ENCODE data around the gene CSRNP3. TPM values are rescaled to one million over a fixed set of nuclear protein-coding genes. Genes with fewer than 3 reads are reported as not detected.

Gene CSRNP3, protein sequence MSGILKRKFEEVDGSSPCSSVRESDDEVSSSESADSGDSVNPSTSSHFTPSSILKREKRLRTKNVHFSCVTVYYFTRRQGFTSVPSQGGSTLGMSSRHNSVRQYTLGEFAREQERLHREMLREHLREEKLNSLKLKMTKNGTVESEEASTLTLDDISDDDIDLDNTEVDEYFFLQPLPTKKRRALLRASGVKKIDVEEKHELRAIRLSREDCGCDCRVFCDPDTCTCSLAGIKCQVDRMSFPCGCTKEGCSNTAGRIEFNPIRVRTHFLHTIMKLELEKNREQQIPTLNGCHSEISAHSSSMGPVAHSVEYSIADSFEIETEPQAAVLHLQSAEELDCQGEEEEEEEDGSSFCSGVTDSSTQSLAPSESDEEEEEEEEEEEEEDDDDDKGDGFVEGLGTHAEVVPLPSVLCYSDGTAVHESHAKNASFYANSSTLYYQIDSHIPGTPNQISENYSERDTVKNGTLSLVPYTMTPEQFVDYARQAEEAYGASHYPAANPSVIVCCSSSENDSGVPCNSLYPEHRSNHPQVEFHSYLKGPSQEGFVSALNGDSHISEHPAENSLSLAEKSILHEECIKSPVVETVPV
- not detected for total RNA-seq

DNA sequence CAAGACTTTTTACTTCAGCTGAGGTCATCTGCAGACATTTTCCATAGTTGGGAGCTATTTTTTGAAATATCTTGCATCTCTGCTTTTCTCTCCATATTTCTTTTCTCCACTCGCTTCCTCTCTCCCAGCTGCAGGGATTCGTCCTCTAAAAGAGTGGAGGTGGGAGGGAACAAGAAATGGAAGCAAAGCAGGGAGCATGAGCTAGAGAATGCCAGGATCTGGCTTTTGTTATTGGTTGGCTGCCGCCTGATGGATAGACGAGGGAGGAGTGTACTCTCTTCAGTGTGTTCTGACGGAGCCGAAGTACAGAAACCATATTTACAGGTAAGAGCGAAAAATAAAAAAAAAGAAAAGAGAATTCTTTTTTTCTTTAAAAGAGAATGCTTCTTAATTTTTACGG, at the start of gene CSRNP3:
Gene CSRNP3 (plus strand): TSS at position 282 of the 400 bp plus-strand sequence. CDS start 125,368 bp downstream, outside the sequence.
- H3K4me3 Mint-ChIP-seq = no peak within 1 kb of the TSS
- H3K4me1 Mint-ChIP-seq (ENCODE audit: low read depth) = no peaks in the 10 kb centered on the region
- no peaks in the 10 kb centered on the region for H3K36me3 Mint-ChIP-seq (ENCODE audit: insufficient read depth)
- H3K9me3 Mint-ChIP-seq = no peaks in the 10 kb centered on the region
- no peak for ATAC-seq
- DNase-seq = no peak
- no peaks in the 10 kb centered on the region for H3K27me3 Mint-ChIP-seq (ENCODE audit: low read depth)

DNA sequence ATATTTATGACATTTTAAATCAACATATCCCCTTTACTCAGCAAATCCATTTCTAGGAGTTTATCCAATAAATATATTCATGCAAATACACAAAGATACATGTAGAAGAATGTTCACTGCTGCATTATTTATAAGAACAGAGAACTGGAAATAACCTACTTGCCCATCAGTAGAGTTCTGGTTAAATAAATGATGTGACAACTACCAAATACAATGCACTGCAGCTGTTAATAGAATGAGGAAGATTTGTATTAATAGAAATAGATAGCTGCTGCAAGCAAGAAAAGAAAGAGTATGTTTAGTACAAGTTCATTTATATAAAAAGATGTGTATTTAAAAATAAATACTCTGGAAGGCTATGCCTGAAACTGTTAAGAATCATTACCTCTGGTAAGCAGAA, 49.3 kb upstream of the CSRNP3 start:
- peaks cover 8% of the 10 kb centered on the region for H3K27me3 Mint-ChIP-seq (ENCODE audit: low read depth)
- ATAC-seq (no peak), DNase-seq (no peak)
- no peaks in the 10 kb centered on the region for H3K36me3 Mint-ChIP-seq (ENCODE audit: insufficient read depth)
- H3K9me3 Mint-ChIP-seq = peaks cover 12% of the 10 kb centered on the region
- no peaks in the 10 kb centered on the region for H3K4me1 Mint-ChIP-seq (ENCODE audit: low read depth)
- no peak overlapping the region for H3K4me3 Mint-ChIP-seq

DNA sequence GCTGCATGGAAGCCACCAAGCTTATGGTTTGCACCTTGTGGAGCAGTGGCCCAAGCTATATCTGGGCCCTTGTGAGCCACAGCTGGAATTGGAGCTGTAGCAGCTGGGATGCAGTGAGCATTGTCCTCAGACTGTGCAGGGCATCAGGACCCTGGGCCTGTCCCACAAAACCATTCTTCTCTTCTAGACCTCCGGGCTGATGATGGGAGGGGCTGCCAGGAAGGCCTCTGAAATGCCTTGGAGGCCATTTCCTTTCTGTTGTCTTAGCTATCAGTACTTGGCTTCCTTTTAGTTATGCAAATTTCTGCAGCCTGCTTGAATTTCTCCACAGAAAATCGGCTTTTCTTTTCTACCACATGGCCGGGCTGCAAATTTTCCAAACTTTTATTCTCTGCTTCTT, 46.4 kb upstream of the CSRNP3 start:
- no peaks in the 10 kb centered on the region for H3K36me3 Mint-ChIP-seq (ENCODE audit: insufficient read depth)
- H3K4me3 Mint-ChIP-seq = no peak overlapping the region
- H3K9me3 Mint-ChIP-seq = peaks cover 5% of the 10 kb centered on the region
- ATAC-seq = no peak
- no peak for DNase-seq
- H3K4me1 Mint-ChIP-seq (ENCODE audit: low read depth) = no peaks in the 10 kb centered on the region
- peaks cover 7% of the 10 kb centered on the region for H3K27me3 Mint-ChIP-seq (ENCODE audit: low read depth)

DNA sequence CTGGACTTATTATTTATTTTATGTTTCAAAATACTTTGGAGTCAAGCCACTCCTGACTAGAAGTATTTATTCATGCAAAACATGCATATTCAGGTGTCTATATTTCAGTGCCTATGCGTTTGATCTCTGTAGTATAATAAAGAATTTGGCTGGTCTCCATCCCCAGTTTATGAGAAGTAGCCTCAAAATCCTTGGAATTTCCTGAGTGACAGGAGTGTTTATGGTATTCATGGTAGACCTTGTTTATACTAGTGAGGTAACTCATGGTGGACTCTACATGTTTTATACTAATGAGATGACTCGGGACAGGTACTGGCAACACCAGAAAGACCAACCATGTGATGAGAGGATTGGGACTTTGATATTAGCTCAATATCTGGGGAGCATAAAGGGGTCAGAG, 43.9 kb upstream of the CSRNP3 start:
- Mint-ChIP-seq H3K36me3 (ENCODE audit: insufficient read depth) (no peaks in the 10 kb centered on the region), H3K27me3 (ENCODE audit: low read depth) (peaks cover 3% of the 10 kb centered on the region), H3K9me3 (peaks cover 5% of the 10 kb centered on the region), H3K4me3 (no peak overlapping the region), H3K4me1 (ENCODE audit: low read depth) (no peaks in the 10 kb centered on the region)
- no peak for DNase-seq
- ATAC-seq = no peak

DNA sequence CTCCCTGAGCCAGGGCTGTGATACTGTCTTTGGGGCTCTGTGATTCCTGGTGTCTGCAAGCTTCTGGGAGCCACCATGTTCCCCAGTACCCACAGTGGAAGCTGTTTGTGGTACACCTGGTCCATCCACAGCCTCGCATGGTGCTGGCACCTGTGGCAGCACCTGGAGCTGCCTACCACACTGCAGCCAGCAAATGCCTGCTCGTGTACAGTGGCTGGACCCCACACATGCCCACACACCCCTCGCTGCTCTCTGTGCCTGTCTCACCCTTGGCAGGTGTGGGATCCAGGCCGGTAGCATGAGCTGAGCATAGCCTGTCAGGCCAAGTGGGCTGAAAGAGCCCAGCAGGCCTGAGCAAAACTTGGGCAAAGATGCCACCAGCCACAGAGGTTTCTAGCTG, 41.8 kb upstream of the CSRNP3 start:
- ATAC-seq = no peak
- Mint-ChIP-seq H3K4me1 (ENCODE audit: low read depth) (no peaks in the 10 kb centered on the region), H3K4me3 (no peak overlapping the region), H3K27me3 (ENCODE audit: low read depth) (peaks cover 3% of the 10 kb centered on the region), H3K36me3 (ENCODE audit: insufficient read depth) (no peaks in the 10 kb centered on the region), H3K9me3 (peaks cover 5% of the 10 kb centered on the region)
- no peak for DNase-seq

DNA sequence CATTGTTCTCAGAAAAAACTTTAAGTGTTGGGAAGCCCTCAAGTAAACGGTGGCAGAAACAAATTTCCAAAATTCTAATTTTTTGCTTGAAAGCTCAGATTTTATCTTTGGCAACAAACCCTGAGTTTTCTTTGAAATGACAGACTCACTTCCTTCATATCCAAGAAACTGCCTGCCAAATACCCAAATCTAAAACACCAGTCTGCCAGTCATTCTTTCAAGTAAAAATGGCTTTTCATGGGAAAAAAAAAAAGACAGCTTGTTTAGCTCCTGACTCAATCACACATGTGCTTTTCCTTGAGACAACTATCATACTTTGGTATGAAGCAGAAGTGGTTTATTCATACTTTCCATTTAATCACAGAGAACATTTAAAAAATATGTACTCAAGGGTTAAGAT, 40.6 kb upstream of the CSRNP3 start:
- ATAC-seq = no peak
- no peaks in the 10 kb centered on the region for H3K4me1 Mint-ChIP-seq (ENCODE audit: low read depth)
- H3K9me3 Mint-ChIP-seq = no peaks in the 10 kb centered on the region
- peaks cover 3% of the 10 kb centered on the region for H3K27me3 Mint-ChIP-seq (ENCODE audit: low read depth)
- no peaks in the 10 kb centered on the region for H3K36me3 Mint-ChIP-seq (ENCODE audit: insufficient read depth)
- H3K4me3 Mint-ChIP-seq = no peak overlapping the region
- DNase-seq = no peak

DNA sequence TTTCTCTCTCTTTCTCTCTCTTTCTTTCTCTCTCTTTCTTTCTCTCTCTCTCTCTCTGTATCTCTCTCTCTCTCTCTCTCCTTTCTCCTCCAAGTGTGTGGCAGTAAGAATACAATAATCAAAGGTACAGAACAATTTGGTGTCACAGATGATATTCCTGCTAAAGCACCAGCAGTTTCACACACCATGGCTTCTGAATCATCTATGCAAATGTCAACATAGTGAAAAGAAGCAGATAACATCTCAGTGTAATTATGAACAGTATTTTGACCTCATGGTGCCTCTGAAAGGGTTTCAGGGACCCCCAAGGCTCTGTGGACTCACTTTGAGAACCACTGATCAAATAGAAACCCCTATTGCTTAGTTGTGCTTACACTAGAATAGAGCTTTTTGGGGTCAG, 38.5 kb upstream of the CSRNP3 start:
- no peaks in the 10 kb centered on the region for H3K9me3 Mint-ChIP-seq
- H3K27me3 Mint-ChIP-seq (ENCODE audit: low read depth) = peaks cover 3% of the 10 kb centered on the region
- no peak overlapping the region for H3K4me3 Mint-ChIP-seq
- H3K4me1 Mint-ChIP-seq (ENCODE audit: low read depth) = no peaks in the 10 kb centered on the region
- H3K36me3 Mint-ChIP-seq (ENCODE audit: insufficient read depth) = no peaks in the 10 kb centered on the region
- DNase-seq (no peak), ATAC-seq (no peak)

DNA sequence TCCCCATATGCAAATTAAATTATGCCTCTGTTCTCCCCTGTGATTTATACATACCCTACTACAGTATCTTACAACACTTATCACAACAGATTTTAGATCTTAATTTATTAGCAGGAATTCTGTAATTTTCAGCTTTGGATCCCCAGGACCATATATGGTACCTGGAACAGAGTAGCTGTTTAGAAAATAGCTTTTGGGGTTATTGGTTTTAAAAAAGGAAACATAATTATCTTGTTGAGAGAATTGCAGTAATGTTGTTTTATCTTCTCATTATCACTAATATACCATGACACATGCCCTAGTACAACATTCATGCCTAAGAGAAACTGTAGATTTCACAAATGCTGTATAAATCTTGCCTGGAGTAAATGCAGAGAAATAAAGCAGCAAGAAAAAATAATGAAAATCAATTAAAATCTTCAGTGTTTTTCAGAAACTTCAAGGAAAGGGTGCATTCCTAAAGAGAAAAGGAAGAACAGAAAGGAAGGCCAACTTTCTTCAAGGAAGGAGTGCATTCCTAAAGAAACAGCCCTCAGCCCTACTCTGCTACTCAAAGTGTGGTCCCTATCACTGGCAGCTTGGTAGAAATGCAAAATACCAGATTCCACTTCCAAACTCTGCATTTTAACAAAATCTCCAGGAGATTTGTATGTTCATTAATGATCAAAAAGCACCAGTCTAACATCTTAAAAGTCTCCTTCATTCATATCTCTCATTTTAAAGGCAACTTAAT, 37.1 kb upstream of the CSRNP3 start:
- no peak overlapping the region for H3K4me3 Mint-ChIP-seq
- no peaks in the 10 kb centered on the region for H3K9me3 Mint-ChIP-seq
- no peak for DNase-seq

DNA sequence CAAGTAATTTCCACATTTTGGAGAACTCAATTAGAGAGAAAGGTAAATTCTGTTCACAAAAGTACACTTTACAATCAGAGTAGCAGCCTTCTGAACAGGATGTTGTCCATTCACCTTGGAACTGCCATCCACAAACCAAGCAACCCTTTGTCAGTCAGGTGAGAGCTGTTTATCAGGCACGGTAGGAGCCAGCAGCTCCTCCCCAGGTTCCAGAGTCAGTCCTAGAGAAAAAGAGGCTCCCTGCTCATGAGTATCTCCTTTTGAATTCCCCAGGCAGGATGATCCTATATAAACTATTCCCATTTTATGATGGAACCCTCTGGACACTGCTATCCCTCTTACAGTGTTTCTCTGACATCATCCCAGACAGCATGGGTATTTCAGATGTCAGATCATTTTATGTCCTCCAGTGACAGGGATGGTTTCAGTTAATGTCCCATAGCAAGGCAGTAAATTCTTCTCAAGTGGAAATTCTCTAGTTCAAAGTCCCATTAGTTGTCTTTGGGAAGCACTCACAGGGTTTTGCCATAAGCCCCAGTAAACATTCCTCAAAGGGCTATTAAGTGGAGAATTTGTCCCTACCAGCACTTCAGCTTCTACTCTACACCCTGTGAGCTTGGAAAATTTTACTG, 34.5 kb upstream of the CSRNP3 start:
- Mint-ChIP-seq H3K27me3 (ENCODE audit: low read depth) (no peaks in the 10 kb centered on the region), H3K9me3 (no peaks in the 10 kb centered on the region), H3K36me3 (ENCODE audit: insufficient read depth) (no peaks in the 10 kb centered on the region), H3K4me3 (no peak overlapping the region), H3K4me1 (ENCODE audit: low read depth) (no peaks in the 10 kb centered on the region)
- ATAC-seq (no peak), DNase-seq (no peak)

More for the DNA sequence above, 37.1 kb upstream of the CSRNP3 start:
- ATAC-seq = no peak
- peaks cover 3% of the 10 kb centered on the region for H3K27me3 Mint-ChIP-seq (ENCODE audit: low read depth)
- no peaks in the 10 kb centered on the region for H3K36me3 Mint-ChIP-seq (ENCODE audit: insufficient read depth)
- no peaks in the 10 kb centered on the region for H3K4me1 Mint-ChIP-seq (ENCODE audit: low read depth)

DNA sequence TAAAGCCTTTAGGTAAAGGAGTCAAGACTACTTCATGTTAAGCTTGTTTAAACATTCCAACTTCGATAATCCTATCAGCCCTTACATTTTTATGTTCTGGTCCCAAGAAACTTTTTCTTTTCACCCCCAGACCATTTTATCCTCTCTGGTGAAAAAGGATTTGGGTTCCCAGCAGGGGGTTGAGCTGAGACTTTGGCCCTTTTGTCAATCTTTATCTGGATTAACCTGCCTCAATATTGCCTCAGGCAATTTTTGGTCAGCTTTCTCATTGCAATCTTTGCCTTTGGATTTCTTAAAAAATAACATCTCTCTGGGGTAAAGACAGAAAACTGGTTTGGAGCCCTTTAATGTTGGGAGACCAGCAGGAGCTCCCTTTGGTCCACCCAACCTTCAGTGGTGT, 33.9 kb upstream of the CSRNP3 start:
- peaks cover 4% of the 10 kb centered on the region for H3K4me1 Mint-ChIP-seq (ENCODE audit: low read depth)
- no peaks in the 10 kb centered on the region for H3K27me3 Mint-ChIP-seq (ENCODE audit: low read depth)
- no peaks in the 10 kb centered on the region for H3K9me3 Mint-ChIP-seq
- DNase-seq (no peak), ATAC-seq (no peak)
- H3K36me3 Mint-ChIP-seq (ENCODE audit: insufficient read depth) = no peaks in the 10 kb centered on the region
- H3K4me3 Mint-ChIP-seq = no peak overlapping the region

DNA sequence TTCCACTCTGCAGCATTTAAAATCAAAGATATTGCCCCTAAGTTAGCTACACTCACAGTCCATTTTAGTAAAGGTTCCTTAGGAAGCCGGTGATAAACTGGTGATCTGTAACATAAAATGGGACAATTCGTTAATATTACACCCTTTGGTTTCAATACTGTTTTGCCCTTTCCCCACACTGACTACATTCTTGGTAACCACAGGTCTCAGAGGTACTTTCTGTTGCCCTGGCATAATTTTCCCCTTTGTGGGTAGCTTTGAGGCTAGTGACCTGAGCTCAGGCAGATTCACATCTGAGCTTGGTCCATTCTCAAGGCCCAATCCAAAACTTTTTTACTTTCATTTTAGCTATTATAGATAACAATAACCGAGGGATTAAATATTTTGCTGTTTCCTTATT, 32.9 kb upstream of the CSRNP3 start:
- Mint-ChIP-seq H3K4me3 (no peak overlapping the region), H3K36me3 (ENCODE audit: insufficient read depth) (no peaks in the 10 kb centered on the region)

DNA sequence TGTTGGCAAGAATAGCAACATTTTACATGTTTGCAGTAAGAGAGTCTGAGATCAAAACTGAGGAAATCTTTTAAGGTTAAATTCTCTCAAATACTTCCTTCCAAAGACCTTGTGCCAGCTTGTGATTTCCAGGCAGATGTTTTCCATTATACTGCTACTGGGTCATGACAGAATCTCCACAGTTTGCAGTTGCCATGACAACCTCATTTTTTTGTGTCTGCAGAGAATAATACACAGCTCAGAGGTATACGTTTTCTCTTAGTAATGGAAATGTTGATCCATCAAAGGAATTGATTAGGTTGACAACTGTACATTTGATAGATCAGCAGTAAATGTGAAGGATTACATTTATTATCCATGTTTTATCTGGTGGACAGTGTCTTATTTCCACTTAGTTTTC, 29.1 kb upstream of the CSRNP3 start:
- ATAC-seq (no peak), DNase-seq (no peak)
- H3K4me1 Mint-ChIP-seq (ENCODE audit: low read depth) = peaks cover 13% of the 10 kb centered on the region
- H3K36me3 Mint-ChIP-seq (ENCODE audit: insufficient read depth) = no peaks in the 10 kb centered on the region
- H3K4me3 Mint-ChIP-seq = no peak overlapping the region
- no peaks in the 10 kb centered on the region for H3K27me3 Mint-ChIP-seq (ENCODE audit: low read depth)
- no peaks in the 10 kb centered on the region for H3K9me3 Mint-ChIP-seq

More for the DNA sequence above, 32.9 kb upstream of the CSRNP3 start:
- no peaks in the 10 kb centered on the region for H3K27me3 Mint-ChIP-seq (ENCODE audit: low read depth)
- no peak for DNase-seq
- H3K9me3 Mint-ChIP-seq = no peaks in the 10 kb centered on the region
- no peak for ATAC-seq
- peaks cover 4% of the 10 kb centered on the region for H3K4me1 Mint-ChIP-seq (ENCODE audit: low read depth)

DNA sequence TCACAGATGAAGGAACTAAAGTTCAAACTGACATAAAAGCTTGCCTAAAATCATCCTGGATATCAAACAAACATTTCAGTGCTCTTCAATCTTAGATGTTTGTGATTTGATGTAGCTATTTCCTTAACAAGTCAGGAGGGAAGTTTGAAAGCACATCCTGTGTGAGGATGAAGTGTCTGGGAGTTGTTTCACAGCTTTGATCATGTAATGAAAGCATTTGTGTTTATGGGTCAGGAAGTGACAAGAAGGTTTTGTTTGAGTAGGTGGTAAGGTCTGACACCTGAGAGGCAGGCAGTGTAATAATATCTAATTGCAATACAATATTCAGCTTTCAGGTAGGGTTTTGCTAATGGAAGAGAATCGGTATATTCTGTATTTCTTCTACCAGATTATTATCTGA, 26.0 kb upstream of the CSRNP3 start:
- H3K36me3 Mint-ChIP-seq (ENCODE audit: insufficient read depth) = no peaks in the 10 kb centered on the region
- no peak for ATAC-seq

DNA sequence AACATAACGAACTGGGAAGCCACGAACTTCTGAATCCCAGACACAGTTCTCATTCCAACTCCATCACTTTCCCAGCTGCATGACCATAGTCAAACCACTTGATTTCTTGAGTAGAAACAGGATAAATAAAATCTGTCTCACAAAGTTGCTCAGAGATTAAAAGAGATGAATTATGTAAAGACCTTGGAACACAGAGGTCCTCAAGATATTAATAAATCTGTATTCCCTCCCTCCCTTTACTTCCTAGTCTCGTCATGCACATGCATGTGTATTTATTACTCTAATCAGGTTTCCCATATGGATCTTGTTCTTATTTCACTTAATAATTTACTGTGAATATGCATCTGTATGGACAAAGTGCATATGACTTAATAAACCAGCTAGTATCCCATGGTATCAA, 21.1 kb upstream of the CSRNP3 start:
- ATAC-seq = no peak
- Mint-ChIP-seq H3K4me1 (ENCODE audit: low read depth) (peaks cover 4% of the 10 kb centered on the region), H3K36me3 (ENCODE audit: insufficient read depth) (no peaks in the 10 kb centered on the region), H3K4me3 (no peak overlapping the region), H3K9me3 (no peaks in the 10 kb centered on the region), H3K27me3 (ENCODE audit: low read depth) (peaks cover 2% of the 10 kb centered on the region)
- no peak for DNase-seq

More for the DNA sequence above, 26.0 kb upstream of the CSRNP3 start:
- Mint-ChIP-seq H3K4me3 (no peak overlapping the region), H3K4me1 (ENCODE audit: low read depth) (peaks cover 13% of the 10 kb centered on the region), H3K27me3 (ENCODE audit: low read depth) (no peaks in the 10 kb centered on the region), H3K9me3 (no peaks in the 10 kb centered on the region)
- no peak for DNase-seq

Measured in activated T-cell treated with anti-CD3 and anti-CD28 coated beads, Interleukin-2, amount 50 U/mL, for 4 hours (primary cell).